ENCODE results near the gene COASY. TPM values are rescaled to one million over a fixed set of nuclear protein-coding genes. Genes with fewer than 3 reads are reported as not detected.
"Not testable (repeated sequence)": the region's sequence is repeated elsewhere in the genome, so short reads cannot be mapped to it uniquely, and the experiment has no call there.

Gene COASY
- total RNA-seq, 1 donor from 2014 or later: 93.1 TPM

DNA sequence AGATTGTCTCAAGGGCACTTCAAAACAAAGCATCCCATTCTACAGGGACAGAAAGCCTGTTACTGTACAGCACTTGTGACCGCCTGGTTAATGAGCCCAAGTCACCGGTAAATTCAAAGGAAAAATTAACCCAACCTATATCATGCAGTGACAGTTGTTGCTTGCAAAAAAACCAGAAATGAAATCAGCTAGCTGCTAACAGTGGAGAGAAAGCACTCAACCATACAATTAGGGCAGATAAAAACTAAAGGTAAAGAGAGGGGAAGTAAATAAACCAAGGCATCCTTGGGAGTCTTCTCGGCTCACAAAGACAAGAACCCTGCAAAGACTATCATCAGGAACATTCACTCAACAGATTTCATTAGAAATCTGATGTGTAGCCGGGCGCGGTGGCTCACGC is 41.4 kb downstream of the COASY start:
- intact Hi-C loops (cut with micrococcal nuclease): loop anchor here (10.0 kb wide), 1 partner anchor 401 kb away; the partner anchor contains the start of gene IFI35
- H3K4me1 Mint-ChIP-seq (ENCODE audit: low read depth): peaks cover 39% of the 10 kb centered on the region
- H3K27ac Mint-ChIP-seq: no peak overlapping the region
- no peak for DNase-seq (ENCODE audit: low spot score)
- no peak overlapping the region for H3K4me3 Mint-ChIP-seq
- H3K27me3 Mint-ChIP-seq (ENCODE audit: insufficient read depth): no peaks in the 10 kb centered on the region
- no peaks in the 10 kb centered on the region for H3K9me3 Mint-ChIP-seq
- peaks cover 11% of the 10 kb centered on the region for H3K36me3 Mint-ChIP-seq (ENCODE audit: low read depth)

DNA sequence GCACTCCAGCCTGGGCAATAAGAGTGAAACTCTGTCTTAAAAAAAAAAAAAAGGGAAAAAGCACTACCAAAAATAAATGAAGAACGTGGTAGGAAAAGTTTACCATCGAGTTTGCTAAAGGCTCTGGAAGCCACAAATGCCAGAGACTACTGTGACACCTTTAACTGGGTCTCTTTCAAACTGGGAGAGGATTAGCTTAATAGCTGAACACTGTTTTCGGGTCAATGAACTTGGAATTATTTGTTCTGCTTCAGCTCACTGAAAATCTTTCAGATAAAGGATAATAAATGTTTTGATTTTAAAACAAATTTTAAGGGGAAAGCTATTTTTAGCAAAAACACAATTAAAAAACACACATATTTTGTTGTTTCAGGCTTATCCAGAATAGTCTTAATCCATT is 45.8 kb downstream of the COASY start:
- Mint-ChIP-seq H3K27ac (peak overlapping the region; percentile 44), H3K4me3 (peak overlapping the region; percentile 100), H3K4me1 (ENCODE audit: low read depth) (peaks cover 42% of the 10 kb centered on the region), H3K36me3 (ENCODE audit: low read depth) (peaks cover 14% of the 10 kb centered on the region), H3K27me3 (ENCODE audit: insufficient read depth) (no peaks in the 10 kb centered on the region), H3K9me3 (no peaks in the 10 kb centered on the region)
- DNase-seq (ENCODE audit: low spot score): no peak
- intact Hi-C loops (cut with micrococcal nuclease): loop anchor here (2.0 to 10.0 kb wide), 2 partner anchors 397 to 563 kb away; partner anchors contain the start of genes IFI35 and NBR1

- Mint-ChIP-seq H3K9me3 (no peaks in the 10 kb centered on the region), H3K4me3 (peak overlapping the region; percentile 100), H3K4me1 (ENCODE audit: low read depth) (peaks cover 42% of the 10 kb centered on the region), H3K27me3 (ENCODE audit: insufficient read depth) (no peaks in the 10 kb centered on the region), H3K27ac (peak overlapping the region; percentile 94), H3K36me3 (ENCODE audit: low read depth) (peaks cover 17% of the 10 kb centered on the region)
- DNase-seq (ENCODE audit: low spot score): no peak
- intact Hi-C loops (cut with micrococcal nuclease): loop anchor here (1.0 to 10.0 kb wide), 10 partner anchors 31 to 562 kb away; partner anchors contain the start of genes BECN1, EZH1, IFI35 and NAGLU
Observed at GRCh38 chr17:42608305-42609181, 46.6 kb downstream of the COASY start.

- peak within 1 kb of the TSS; percentile 100 for H3K4me3 Mint-ChIP-seq
- DNase-seq (ENCODE audit: low spot score): peak; percentile 100
- intact Hi-C loops (cut with micrococcal nuclease): loop anchor here (1.0 to 10.0 kb wide), 10 partner anchors 32 to 562 kb away; partner anchors contain the start of genes BECN1, EZH1, IFI35 and NAGLU
- H3K27ac Mint-ChIP-seq: peak within 1 kb of the TSS; percentile 94
- no peaks in the 10 kb centered on the region for H3K27me3 Mint-ChIP-seq (ENCODE audit: insufficient read depth)
- peaks cover 21% of the 10 kb centered on the region for H3K36me3 Mint-ChIP-seq (ENCODE audit: low read depth)
- no peaks in the 10 kb centered on the region for H3K9me3 Mint-ChIP-seq
- H3K4me1 Mint-ChIP-seq (ENCODE audit: low read depth): peaks cover 39% of the 10 kb centered on the region
Observed at GRCh38 chr17:42609182-42609813, 47.4 kb downstream of the COASY start, which contains the start of the genes RETREG3 and TUBG1. Gene RETREG3, minus strand, starts transcription at chr17:42609374. Its CDS starts 50 bp downstream, at chr17:42609324. Gene TUBG1, plus strand, starts transcription at chr17:42609683. Its CDS starts 55 bp downstream, at chr17:42609738.

GRCh38 chr17:42609814-42610801 is 48.2 kb downstream of the COASY start:
- peaks cover 24% of the 10 kb centered on the region for H3K36me3 Mint-ChIP-seq (ENCODE audit: low read depth)
- DNase-seq (ENCODE audit: low spot score): peak; percentile 5
- H3K4me1 Mint-ChIP-seq (ENCODE audit: low read depth): peaks cover 31% of the 10 kb centered on the region
- not testable (repeated sequence) for H3K27me3 Mint-ChIP-seq (ENCODE audit: insufficient read depth); H3K9me3 Mint-ChIP-seq
- intact Hi-C loops (cut with micrococcal nuclease): loop anchor here (1.0 to 10.0 kb wide), 10 partner anchors 33 to 561 kb away; partner anchors contain the start of genes BECN1, EZH1, IFI35 and NAGLU
- H3K27ac Mint-ChIP-seq: peak overlapping the region; percentile 94
- peak overlapping the region; percentile 100 for H3K4me3 Mint-ChIP-seq

DNA sequence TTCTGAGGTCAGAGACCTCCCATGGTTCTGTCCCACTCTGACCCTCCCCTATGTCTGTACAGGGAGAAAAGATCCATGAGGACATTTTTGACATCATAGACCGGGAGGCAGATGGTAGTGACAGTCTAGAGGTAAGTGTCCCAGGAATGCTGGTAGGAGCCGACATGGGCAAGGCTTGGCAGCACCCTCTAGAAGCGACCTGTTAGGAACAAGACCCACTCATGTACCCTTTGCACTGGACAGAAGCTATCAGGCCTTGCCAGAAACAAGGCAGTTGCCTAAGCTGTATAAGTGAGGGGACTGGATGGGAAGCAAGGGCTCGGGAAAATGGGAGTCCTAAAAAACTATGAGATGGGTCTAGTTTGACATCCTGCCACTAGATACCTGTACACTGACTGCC is 50.1 kb downstream of the COASY start:
- peak overlapping the region; percentile 32 for H3K4me3 Mint-ChIP-seq

DNA sequence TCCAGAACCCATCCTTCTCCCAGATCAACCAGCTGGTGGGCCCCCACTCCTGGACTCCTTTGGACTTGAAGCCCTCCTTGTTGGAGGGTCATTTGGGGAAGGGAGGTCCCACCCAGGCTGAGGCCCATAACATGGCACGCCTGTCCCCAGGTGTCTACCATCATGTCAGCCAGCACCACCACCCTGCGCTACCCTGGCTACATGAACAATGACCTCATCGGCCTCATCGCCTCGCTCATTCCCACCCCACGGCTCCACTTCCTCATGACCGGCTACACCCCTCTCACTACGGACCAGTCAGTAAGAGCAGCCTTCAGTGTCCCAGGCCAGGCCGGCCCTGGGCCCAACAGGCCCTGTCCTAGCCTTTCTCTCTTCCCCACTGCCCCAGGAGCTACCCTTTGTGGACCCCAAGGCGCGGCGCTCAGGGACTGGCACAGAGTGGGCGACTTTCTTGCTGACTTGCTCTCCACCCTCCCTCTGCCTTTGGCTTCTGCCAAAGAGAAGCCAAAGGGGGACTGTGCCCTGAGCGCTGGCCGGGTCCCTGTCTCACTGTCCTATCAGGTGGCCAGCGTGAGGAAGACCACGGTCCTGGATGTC is 51.8 kb downstream of the COASY start:
- Mint-ChIP-seq H3K36me3 (ENCODE audit: low read depth) (peaks cover 25% of the 10 kb centered on the region), H3K27me3 (ENCODE audit: insufficient read depth) (no peaks in the 10 kb centered on the region)

More for the DNA sequence above, 50.1 kb downstream of the COASY start:
- no peak overlapping the region for H3K27ac Mint-ChIP-seq
- no peak for DNase-seq (ENCODE audit: low spot score)
- H3K36me3 Mint-ChIP-seq (ENCODE audit: low read depth): peaks cover 25% of the 10 kb centered on the region
- intact Hi-C loops (cut with micrococcal nuclease): no loop called here
- no peaks in the 10 kb centered on the region for H3K9me3 Mint-ChIP-seq
- peaks cover 15% of the 10 kb centered on the region for H3K4me1 Mint-ChIP-seq (ENCODE audit: low read depth)
- H3K27me3 Mint-ChIP-seq (ENCODE audit: insufficient read depth): no peaks in the 10 kb centered on the region

More for the DNA sequence above, 51.8 kb downstream of the COASY start:
- Mint-ChIP-seq H3K9me3 (no peaks in the 10 kb centered on the region), H3K4me1 (ENCODE audit: low read depth) (peaks cover 12% of the 10 kb centered on the region), H3K27ac (no peak overlapping the region), H3K4me3 (no peak overlapping the region)
- no peak for DNase-seq (ENCODE audit: low spot score)
- intact Hi-C loops (cut with micrococcal nuclease): no loop called here

Other genes starting within 250 kb of the COASY start
- 240 and 241 TPM in 2 replicates for gene STAT3, start 173.7 kb upstream of the COASY start, total RNA-seq
- gene CAVIN1, start 138.9 kb upstream of the COASY start, total RNA-seq: 0.91 and 0.96 TPM in 2 replicates
- gene ATP6V0A1, start 103.3 kb upstream of the COASY start, total RNA-seq: 23.2 and 27.1 TPM in 2 replicates
- 18.2 and 20.8 TPM in 2 replicates for gene NAGLU, start 25.9 kb upstream of the COASY start, total RNA-seq
- gene HSD17B1, start 9.2 kb upstream of the COASY start, total RNA-seq: 0.49 and 0.78 TPM in 2 replicates
- 74.1 and 75.4 TPM in 2 replicates for gene MLX, start 5.0 kb downstream of the COASY start, total RNA-seq
- 27.6 and 31.5 TPM in 2 replicates for gene PSMC3IP, start 15.6 kb downstream of the COASY start, total RNA-seq
- gene RETREG3, start 47.2 kb downstream of the COASY start, total RNA-seq: 41.1 and 43.4 TPM in 2 replicates
- 90.0 and 95.2 TPM in 2 replicates for gene TUBG1, start 47.5 kb downstream of the COASY start, total RNA-seq
- gene TUBG2, start 97.1 kb downstream of the COASY start, total RNA-seq: 9.1 and 11.6 TPM in 2 replicates
- 0.52 and 0.76 TPM in 2 replicates for gene PLEKHH3, start 114.8 kb downstream of the COASY start, total RNA-seq
- 0.15 and 0.21 TPM in 2 replicates for gene CCR10, start 119.7 kb downstream of the COASY start, total RNA-seq
- gene CNTNAP1, start 120.4 kb downstream of the COASY start, total RNA-seq: 1.8 and 2.2 TPM in 2 replicates
- gene EZH1, start 182.9 kb downstream of the COASY start, total RNA-seq: 35.6 and 40.0 TPM in 2 replicates
- not detected in 2 replicates for gene RAMP2, start 199.1 kb downstream of the COASY start, total RNA-seq
- 93.6 and 97.0 TPM in 2 replicates for gene VPS25, start 211.3 kb downstream of the COASY start, total RNA-seq
- gene WNK4, start 218.5 kb downstream of the COASY start, total RNA-seq: 0.12 and 0.29 TPM in 2 replicates
- gene COA3, start 236.6 kb downstream of the COASY start, total RNA-seq: 53.5 and 59.3 TPM in 2 replicates
- gene CNTD1, start 236.7 kb downstream of the COASY start, total RNA-seq: not detected in 2 replicates